GM12878 (cell line): ENCODE measurements around the gene SERINC5. TPM values are rescaled to one million over a fixed set of nuclear protein-coding genes. Genes with fewer than 3 reads are reported as not detected.

Experiments used
- ATAC-seq: fragments of 200-7000 bp; cut with Tn5 transposase; 3 replicates; pipeline ENCODE4 v1.9.1; 2020; ENCODE audit warnings: mild to moderate bottlenecking, moderate library complexity
- BruUV-seq: library from RNA; stranded (reverse); fragments of 400-500 nt; replicated peaks from 2 replicates; lab custom pipeline; 2021; lab: Mats Ljungman, UMichigan
- CTCF ChIA-PET: fragments of 300-600 bp; sonication (Branson Sonifier 250); formaldehyde crosslinking; extraction: SDS; loops from one replicate; lab custom pipeline; 2021; ENCODE audit warnings: inconsistent platforms; lab: Yijun Ruan, JAX
- POLR2A ChIA-PET: fragments of 350-600 bp; formaldehyde crosslinking; extraction: SDS; loops from one replicate; lab custom pipeline; 2021; ENCODE audit warnings: inconsistent platforms; lab: Charles Lee
- RAD21 ChIA-PET: fragments of 300-600 bp; sonication (Branson Sonifier 250); formaldehyde crosslinking; loops from one replicate; lab custom pipeline; 2023; ENCODE audit warnings: antibody characterized with exemption; ENCODE audit not compliant: unreplicated experiment; lab: Charles Lee
- SMC1A ChIA-PET: fragments of 300-600 bp; sonication (Branson Sonifier 250); formaldehyde crosslinking; loops from one replicate; lab custom pipeline; 2023; ENCODE audit not compliant: unreplicated experiment, uncharacterized antibody; lab: Charles Lee
- DNase-seq: peaks from one replicate; pipeline ENCODE4 v3.0.0-alpha.2; 2011; ENCODE audit warnings: low read depth, low spot score
- FAIRE-seq: peaks from 3 replicates; lab custom pipeline; 2011; peaks lifted over from hg19 to GRCh38; lab: Jason Lieb, UNC
- H2AFZ ChIP-seq: 2 replicates; pipeline ENCODE4 v1.6.0; 2011; ENCODE audit warnings: low read depth, low read length, control low read depth; ENCODE audit not compliant: control insufficient read depth
- H3K27ac ChIP-seq: 2 replicates; pipeline ENCODE4 v1.5.1; 2011; ENCODE audit warnings: control low read depth; ENCODE audit not compliant: control insufficient read depth, insufficient read depth
- H3K27me3 ChIP-seq, 2 experiments: replicated peaks in 1 of 2; 2 replicates each; pipeline versions ENCODE4 v1.6.0 to v1.6.1; 2011; ENCODE audit warnings: low read length in 1 of 2; ENCODE audit not compliant: control insufficient read depth in 2 of 2, insufficient read depth in 2 of 2
- H3K36me3 ChIP-seq, 2 experiments: 2 replicates each; pipeline ENCODE4 v1.5.1; 2011; ENCODE audit warnings: low read length in 1 of 2; ENCODE audit not compliant: control insufficient read depth in 2 of 2, insufficient read depth in 2 of 2
- H3K4me1 ChIP-seq: 2 replicates; pipeline ENCODE4 v1.6.1; 2011; ENCODE audit warnings: mild to moderate bottlenecking, low read length, moderate library complexity, mixed read lengths; ENCODE audit not compliant: control insufficient read depth, insufficient read depth
- H3K4me2 ChIP-seq: 2 replicates; pipeline ENCODE4 v1.6.0; 2011; ENCODE audit warnings: control low read depth; ENCODE audit not compliant: control insufficient read depth, insufficient read depth
- H3K4me3 ChIP-seq: fragments of 200-600 bp; sonication (generic); 2 replicates; pipeline ENCODE4 v1.5.1; 2016
- H3K79me2 ChIP-seq: 2 replicates; pipeline ENCODE4 v1.6.0; 2011; ENCODE audit warnings: low read length; ENCODE audit not compliant: control insufficient read depth, insufficient read depth
- H3K9ac ChIP-seq: 2 replicates; pipeline ENCODE4 v1.8.0; 2011; ENCODE audit warnings: low read length, control low read depth, mixed read lengths; ENCODE audit not compliant: control insufficient read depth, insufficient read depth
- H3K9me3 ChIP-seq: replicated peaks from 3 replicates; pipeline ENCODE4 v1.5.1; 2011; ENCODE audit warnings: mild to moderate bottlenecking, low read length; ENCODE audit not compliant: control insufficient read depth, insufficient read depth
- H4K20me1 ChIP-seq: 2 replicates; pipeline ENCODE4 v1.6.0; 2011; ENCODE audit not compliant: control insufficient read depth, insufficient read depth
- CBX5 ChIP-seq: sonication (generic); IDR thresholded peaks from 2 replicates; pipeline ENCODE4 v1.6.1; 2016; ENCODE audit warnings: low read depth, moderate library complexity, mild to moderate bottlenecking, inconsistent platforms
- CHD4 ChIP-seq: fragments of 200-600 bp; sonication (generic); IDR thresholded peaks from 2 replicates; pipeline ENCODE4 v1.6.1; 2016; ENCODE audit warnings: mild to moderate bottlenecking
- FOS ChIP-seq: IDR thresholded peaks from 3 replicates; pipeline ENCODE4 v1.6.1; 2011; ENCODE audit warnings: borderline replicate concordance; ENCODE audit not compliant: insufficient read length; ENCODE audit errors: extremely low read depth
- FOXK2 ChIP-seq: fragments of 450-650 bp; IDR thresholded peaks from 2 replicates; pipeline ENCODE4 v1.6.1; 2017; ENCODE audit warnings: mild to moderate bottlenecking, moderate library complexity
- HCFC1 ChIP-seq: fragments of 150-350 bp; IDR thresholded peaks from 2 replicates; pipeline ENCODE4 v1.6.1; 2014; ENCODE audit warnings: low read length
- JUNB ChIP-seq: IDR thresholded peaks from 2 replicates; pipeline ENCODE4 v1.6.1; 2016; ENCODE audit warnings: antibody characterized with exemption, mild to moderate bottlenecking
- MTA2 ChIP-seq: fragments of 450-650 bp; IDR thresholded peaks from 2 replicates; pipeline ENCODE4 v1.6.1; 2016; ENCODE audit warnings: low read depth, mild to moderate bottlenecking, moderate library complexity
- MYB ChIP-seq: fragments of 150-350 bp; IDR thresholded peaks from 2 replicates; pipeline ENCODE4 v1.6.1; 2014; ENCODE audit warnings: mild to moderate bottlenecking, low read depth, low read length, borderline replicate concordance
- NR2F1 ChIP-seq: fragments of 450-650 bp; conservative IDR thresholded peaks from 2 replicates; pipeline ENCODE4 v1.6.1; 2017; ENCODE audit warnings: mild to moderate bottlenecking
- SIN3A ChIP-seq: IDR thresholded peaks from 2 replicates; pipeline ENCODE4 v1.6.1; 2012; ENCODE audit warnings: low read depth, low read length, improper control_type of control experiment
- TBL1XR1 ChIP-seq: IDR thresholded peaks from 2 replicates; pipeline ENCODE4 v1.6.1; 2012; ENCODE audit warnings: low read depth, low read length, improper control_type of control experiment
- TCF12 ChIP-seq: IDR thresholded peaks from 2 replicates; pipeline ENCODE4 v1.6.1; 2011; ENCODE audit warnings: low read depth, mild to moderate bottlenecking, low read length
- ZNF207 ChIP-seq: fragments of 450-650 bp; IDR thresholded peaks from 2 replicates; pipeline ENCODE4 v1.6.1; 2014; ENCODE audit warnings: antibody characterized with exemption, mild to moderate bottlenecking, borderline replicate concordance
- ZNF24 ChIP-seq: fragments of 450-650 bp; IDR thresholded peaks from 2 replicates; pipeline ENCODE4 v1.6.1; 2017; ENCODE audit warnings: antibody characterized with exemption, mild to moderate bottlenecking
- ZNF274 ChIP-seq: IDR thresholded peaks from one replicate; pipeline ENCODE4 v1.8.0; 2011; ENCODE audit not compliant: insufficient read length, insufficient read depth
- ZSCAN29 ChIP-seq: fragments of 450-650 bp; IDR thresholded peaks from 2 replicates; pipeline ENCODE4 v1.6.1; 2017; ENCODE audit warnings: mild to moderate bottlenecking, moderate library complexity
- WGBS: methylation state at CpG from one replicate; pipeline ENCODE4 v1.1.6; 2016; ENCODE audit warnings: low lambda C conversion rate; ENCODE audit not compliant: insufficient replicate concordance, insufficient coverage; ENCODE audit errors: missing lambda C conversion rate; 5-methylcytosine and 5-hydroxymethylcytosine counted together
- in situ Hi-C: fragments of 300-500 bp; cut with MboI; formaldehyde crosslinking; loops from 9 replicates; pipeline ENCODE4 v1.14.3; 2018; ENCODE audit warnings: mixed read lengths
- intact Hi-C: fragments of 100-400 bp; cut with micrococcal nuclease; formaldehyde crosslinking; loops from one replicate; pipeline ENCODE4 v1.14.2; 2022; ENCODE audit not compliant: unreplicated experiment
- polyA plus RNA-seq, 11 experiments: library from polyadenylated mRNA; depleted of rRNA in 4 of 11; unstranded in 6 of 11; stranded (reverse) in 5 of 11; fragments of >200 nt; fragmentation: Nextera tagmentation in 4 of 11; fragmentation: Illumina TruSeq in 1 of 11; extraction: Ambion mirVana in 4 of 11; extraction: Trizol in 1 of 11; gene quantifications; 1 replicate in 1 of 11; 2 replicates in 10 of 11; pipeline versions ENCODE4 v1.2.1 to v1.2.3, GENCODE V29; 2011 to 2016; ENCODE audit warnings: inconsistent platforms in 2 of 11, missing spikeins in 2 of 11, low read depth in 1 of 11
- total RNA-seq, 4 experiments: library from RNA; depleted of rRNA in 3 of 4; stranded (reverse); fragments of >200 nt in 3 of 4; fragmentation: Illumina TruSeq in 1 of 4; extraction: Trizol in 1 of 4; gene quantifications; 2 replicates each; pipeline versions ENCODE4 v1.2.1 to v1.2.3, GENCODE V29; 2013 to 2021
- TF ChIP-seq, protein P1 (sequence below): fragments of 450-650 bp; IDR thresholded peaks from 2 replicates; pipeline ENCODE4 v1.6.1; 2017; ENCODE audit warnings: antibody characterized with exemption, mild to moderate bottlenecking, moderate library complexity
- TF ChIP-seq, protein P2 (sequence below): fragments of 450-650 bp; conservative IDR thresholded peaks from 2 replicates; pipeline ENCODE4 v1.6.1; 2017; ENCODE audit warnings: mild to moderate bottlenecking, moderate library complexity
- TF ChIP-seq, protein P3 (sequence below): fragments of 450-650 bp; IDR thresholded peaks from 2 replicates; pipeline ENCODE4 v1.6.1; 2016; ENCODE audit warnings: mild to moderate bottlenecking

SERINC5 gene
- total and polyA plus RNA-seq, 10 of the 15 experiments (the other 5 are each of a cell fraction or from before 2014, with no cell fraction given) = 0.66 to 7.0 (median 2.8) TPM

DNA sequence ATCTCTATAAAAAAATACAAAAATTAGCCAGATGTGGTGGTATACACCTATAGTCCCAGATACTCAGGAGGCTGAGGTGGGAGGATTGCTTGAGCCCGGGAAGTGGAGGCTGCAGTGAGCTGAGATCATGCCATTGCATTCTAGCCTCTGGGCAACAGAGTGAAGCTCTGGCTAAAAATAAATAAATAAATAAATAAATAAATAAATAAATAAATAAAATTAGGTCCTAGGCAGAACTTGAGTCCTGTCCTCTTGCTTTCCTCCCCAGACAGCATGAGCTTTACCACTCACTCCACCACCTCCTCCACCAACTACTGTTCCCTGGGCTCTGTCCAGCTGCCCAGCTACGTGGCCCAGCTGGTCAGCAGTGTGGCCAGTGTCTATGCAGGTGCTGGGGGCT is 32.3 kb upstream of the SERINC5 start:
- no TSS peak for BruUV-seq
- TF ChIP-seq TCF12 (no peak), ZSCAN29 (no peak), NR2F1 (no peak), JUNB (no peak), MYB (no peak), TBL1XR1 (no peak), ZNF207 (no peak), ZNF274 (no peak), HCFC1 (no peak), FOXK2 (no peak), FOS (no peak), ZNF24 (no peak), CHD4 (no peak), MTA2 (no peak), SIN3A (no peak), CBX5 (no peak)
- TF ChIP-seq, protein P1, sequence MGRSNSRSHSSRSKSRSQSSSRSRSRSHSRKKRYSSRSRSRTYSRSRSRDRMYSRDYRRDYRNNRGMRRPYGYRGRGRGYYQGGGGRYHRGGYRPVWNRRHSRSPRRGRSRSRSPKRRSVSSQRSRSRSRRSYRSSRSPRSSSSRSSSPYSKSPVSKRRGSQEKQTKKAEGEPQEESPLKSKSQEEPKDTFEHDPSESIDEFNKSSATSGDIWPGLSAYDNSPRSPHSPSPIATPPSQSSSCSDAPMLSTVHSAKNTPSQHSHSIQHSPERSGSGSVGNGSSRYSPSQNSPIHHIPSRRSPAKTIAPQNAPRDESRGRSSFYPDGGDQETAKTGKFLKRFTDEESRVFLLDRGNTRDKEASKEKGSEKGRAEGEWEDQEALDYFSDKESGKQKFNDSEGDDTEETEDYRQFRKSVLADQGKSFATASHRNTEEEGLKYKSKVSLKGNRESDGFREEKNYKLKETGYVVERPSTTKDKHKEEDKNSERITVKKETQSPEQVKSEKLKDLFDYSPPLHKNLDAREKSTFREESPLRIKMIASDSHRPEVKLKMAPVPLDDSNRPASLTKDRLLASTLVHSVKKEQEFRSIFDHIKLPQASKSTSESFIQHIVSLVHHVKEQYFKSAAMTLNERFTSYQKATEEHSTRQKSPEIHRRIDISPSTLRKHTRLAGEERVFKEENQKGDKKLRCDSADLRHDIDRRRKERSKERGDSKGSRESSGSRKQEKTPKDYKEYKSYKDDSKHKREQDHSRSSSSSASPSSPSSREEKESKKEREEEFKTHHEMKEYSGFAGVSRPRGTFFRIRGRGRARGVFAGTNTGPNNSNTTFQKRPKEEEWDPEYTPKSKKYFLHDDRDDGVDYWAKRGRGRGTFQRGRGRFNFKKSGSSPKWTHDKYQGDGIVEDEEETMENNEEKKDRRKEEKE = no peak
- TF ChIP-seq, protein P2, sequence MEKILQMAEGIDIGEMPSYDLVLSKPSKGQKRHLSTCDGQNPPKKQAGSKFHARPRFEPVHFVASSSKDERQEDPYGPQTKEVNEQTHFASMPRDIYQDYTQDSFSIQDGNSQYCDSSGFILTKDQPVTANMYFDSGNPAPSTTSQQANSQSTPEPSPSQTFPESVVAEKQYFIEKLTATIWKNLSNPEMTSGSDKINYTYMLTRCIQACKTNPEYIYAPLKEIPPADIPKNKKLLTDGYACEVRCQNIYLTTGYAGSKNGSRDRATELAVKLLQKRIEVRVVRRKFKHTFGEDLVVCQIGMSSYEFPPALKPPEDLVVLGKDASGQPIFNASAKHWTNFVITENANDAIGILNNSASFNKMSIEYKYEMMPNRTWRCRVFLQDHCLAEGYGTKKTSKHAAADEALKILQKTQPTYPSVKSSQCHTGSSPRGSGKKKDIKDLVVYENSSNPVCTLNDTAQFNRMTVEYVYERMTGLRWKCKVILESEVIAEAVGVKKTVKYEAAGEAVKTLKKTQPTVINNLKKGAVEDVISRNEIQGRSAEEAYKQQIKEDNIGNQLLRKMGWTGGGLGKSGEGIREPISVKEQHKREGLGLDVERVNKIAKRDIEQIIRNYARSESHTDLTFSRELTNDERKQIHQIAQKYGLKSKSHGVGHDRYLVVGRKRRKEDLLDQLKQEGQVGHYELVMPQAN = no peak
- TF ChIP-seq, protein P3, sequence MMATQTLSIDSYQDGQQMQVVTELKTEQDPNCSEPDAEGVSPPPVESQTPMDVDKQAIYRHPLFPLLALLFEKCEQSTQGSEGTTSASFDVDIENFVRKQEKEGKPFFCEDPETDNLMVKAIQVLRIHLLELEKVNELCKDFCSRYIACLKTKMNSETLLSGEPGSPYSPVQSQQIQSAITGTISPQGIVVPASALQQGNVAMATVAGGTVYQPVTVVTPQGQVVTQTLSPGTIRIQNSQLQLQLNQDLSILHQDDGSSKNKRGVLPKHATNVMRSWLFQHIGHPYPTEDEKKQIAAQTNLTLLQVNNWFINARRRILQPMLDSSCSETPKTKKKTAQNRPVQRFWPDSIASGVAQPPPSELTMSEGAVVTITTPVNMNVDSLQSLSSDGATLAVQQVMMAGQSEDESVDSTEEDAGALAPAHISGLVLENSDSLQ = no peak
- intact Hi-C loops = no loop called here
- no peaks in the 10 kb centered on the region for H3K36me3 ChIP-seq
- no peaks in the 10 kb centered on the region for H3K79me2 ChIP-seq
- ATAC-seq (no peak), FAIRE-seq (no peak), DNase-seq (no peak)
- no peak overlapping the region for H3K27ac ChIP-seq
- H3K4me1 ChIP-seq = no peaks in the 10 kb centered on the region
- in situ Hi-C loops = no loop called here
- H2AFZ ChIP-seq = no peak overlapping the region
- H3K9ac ChIP-seq = no peak overlapping the region
- ChIA-PET CTCF (interaction anchor here (1.1 to 1.2 kb wide), 2 partner anchors 20 to 205 kb away, joined by 3 to 5 read pairs; no protein-coding TSS in a partner anchor), RAD21 (no interaction called here), SMC1A (interaction anchor here (1.9 kb wide), 1 partner anchor 196 kb away, joined by 7 read pairs; no protein-coding TSS in a partner anchor), POLR2A (no interaction called here)
- no peak overlapping the region for H3K4me2 ChIP-seq
- no peak overlapping the region for H3K4me3 ChIP-seq
- no peaks in the 10 kb centered on the region for H3K27me3 ChIP-seq
- no peaks in the 10 kb centered on the region for H4K20me1 ChIP-seq
- no peaks in the 10 kb centered on the region for H3K9me3 ChIP-seq
- 29% methylated on average over 2 of the region's 2 CpGs for WGBS
